ENCODE data around the gene PPP1R9B.
A peak's percentile ranks its signal among the peaks of the same experiment; 100 is the strongest.

The PPP1R9B gene

GRCh38 chr17:50153650-50154575 lies 3.4 kb upstream of the PPP1R9B start:
- no peak for DNase-seq

GRCh38 chr17:50152736-50153135 lies 2.3 kb upstream of the PPP1R9B start:
- no peak for DNase-seq

- DNase-seq, result peak; percentile 86
These were observed 1.6 kb upstream of the PPP1R9B start for GRCh38 chr17:50151937-50152547.

GRCh38 chr17:50151041-50151936 lies 812 bp upstream of the PPP1R9B start:
- peak; percentile 58 for DNase-seq

- no peak for DNase-seq
These were observed 792 bp downstream of the PPP1R9B start for GRCh38 chr17:50149417-50150353.

- DNase-seq, result no peak
These were observed 1.4 kb downstream of the PPP1R9B start for GRCh38 chr17:50149091-50149416.

GRCh38 chr17:50148226-50149090 lies 2.0 kb downstream of the PPP1R9B start:
- DNase-seq, result no peak

GRCh38 chr17:50147841-50148225 lies 2.6 kb downstream of the PPP1R9B start:
- DNase-seq, result no peak

GRCh38 chr17:50146927-50147665 lies 3.4 kb downstream of the PPP1R9B start:
- DNase-seq, result no peak

- DNase-seq, result no peak
These were observed 4.1 kb downstream of the PPP1R9B start for GRCh38 chr17:50146230-50146926.

- no peak for DNase-seq
These were observed 4.8 kb downstream of the PPP1R9B start for GRCh38 chr17:50145532-50146229.

- DNase-seq, result no peak
These were observed 5.5 kb downstream of the PPP1R9B start for GRCh38 chr17:50144845-50145531.

GRCh38 chr17:50144355-50144754 lies 6.1 kb downstream of the PPP1R9B start:
- no peak for DNase-seq

- DNase-seq, result no peak
These were observed 6.9 kb downstream of the PPP1R9B start for GRCh38 chr17:50143461-50144176.

- no peak for DNase-seq
These were observed 8.7 kb downstream of the PPP1R9B start for GRCh38 chr17:50141745-50142110.

GRCh38 chr17:50141026-50141744 lies 9.3 kb downstream of the PPP1R9B start:
- no peak for DNase-seq
